Iris pigment epithelial cell (primary cell): ENCODE data around the gene GNMT.
"Not testable (repeated sequence)": the region's sequence is repeated elsewhere in the genome, so short reads cannot be mapped to it uniquely, and the experiment has no call there.

Experiments used
- DNase-seq: peaks from one replicate; pipeline ENCODE4 v3.0.0-alpha.2; 2011; ENCODE audit warnings: low read depth

Gene GNMT

GRCh38 chr6:42941356-42941755 is 19.2 kb upstream of the GNMT start:
- DNase-seq = not testable (repeated sequence)

GRCh38 chr6:42942444-42942843 is 18.1 kb upstream of the GNMT start:
- DNase-seq = no peak

GRCh38 chr6:42947950-42948349 is 12.6 kb upstream of the GNMT start:
- no peak for DNase-seq

- DNase-seq = no peak
These were observed 8.2 kb upstream of the GNMT start for GRCh38 chr6:42952389-42952788.

- DNase-seq = not testable (repeated sequence)
These were observed 6.1 kb upstream of the GNMT start for GRCh38 chr6:42954405-42954804.

GRCh38 chr6:42958125-42958524 is 2.4 kb upstream of the GNMT start:
- no peak for DNase-seq

- DNase-seq = no peak
These were observed 674 bp upstream of the GNMT start for GRCh38 chr6:42959917-42960242.

- no peak for DNase-seq
These were observed 491 bp downstream of the GNMT start for GRCh38 chr6:42961020-42961470.

GRCh38 chr6:42962096-42962495 is 1.5 kb downstream of the GNMT start:
- no peak for DNase-seq

- DNase-seq = no peak
These were observed 2.1 kb downstream of the GNMT start for GRCh38 chr6:42962502-42963178.

GRCh38 chr6:42963179-42963854 is 2.8 kb downstream of the GNMT start:
- DNase-seq = no peak

- DNase-seq = peak; percentile 61
These were observed 3.5 kb downstream of the GNMT start for GRCh38 chr6:42963855-42964605.

- no peak for DNase-seq
These were observed 6.0 kb downstream of the GNMT start for GRCh38 chr6:42966571-42966970.

GRCh38 chr6:42967228-42967627 is 6.7 kb downstream of the GNMT start:
- DNase-seq = no peak

- DNase-seq = no peak
These were observed 7.7 kb downstream of the GNMT start for GRCh38 chr6:42968126-42968701.

- no peak for DNase-seq
These were observed 8.2 kb downstream of the GNMT start for GRCh38 chr6:42968783-42969182.

- no peak for DNase-seq
These were observed 8.9 kb downstream of the GNMT start for GRCh38 chr6:42969431-42969830.

- no peak for DNase-seq
These were observed 9.4 kb downstream of the GNMT start for GRCh38 chr6:42969934-42970333.

- DNase-seq = peak; percentile 36
These were observed 10.5 kb downstream of the GNMT start for GRCh38 chr6:42970871-42971612.

- DNase-seq = no peak
These were observed 11.3 kb downstream of the GNMT start for GRCh38 chr6:42971746-42972327.

GRCh38 chr6:42973926-42974325 is 13.4 kb downstream of the GNMT start:
- no peak for DNase-seq
